GM21737 (cell line): ENCODE data around the gene ACRBP.
A peak's percentile ranks its signal among the peaks of the same experiment; 100 is the strongest.

Experiments
- ATAC-seq: cut with Tn5 transposase; IDR thresholded peaks from one replicate; pipeline ENCODE4 v1.9.1; 2021; ENCODE audit warnings: mild to moderate bottlenecking, moderate library complexity; ENCODE audit not compliant: unreplicated experiment

The ACRBP gene

DNA sequence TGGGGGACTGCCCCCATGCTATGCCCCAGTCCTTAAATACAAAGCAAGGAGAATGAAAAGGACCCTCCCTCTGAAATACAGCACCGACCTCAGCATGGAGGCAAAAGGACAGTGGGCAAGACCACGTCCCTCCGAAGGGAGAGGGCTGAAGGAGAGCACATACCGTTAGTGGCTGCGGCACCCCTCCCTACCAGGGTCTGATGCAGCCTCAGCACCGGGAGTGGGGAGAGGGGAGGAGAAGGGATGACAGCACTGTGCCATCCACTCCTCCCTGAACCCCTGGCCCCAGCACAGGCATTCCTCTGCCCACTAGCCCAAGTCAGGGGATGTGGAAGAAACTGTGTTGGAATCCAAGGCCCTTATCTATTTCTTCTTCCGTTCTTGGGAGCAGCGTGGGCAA is 3.6 kb upstream of the ACRBP start:
- no peak for ATAC-seq

GRCh38 chr12:6646276-6647082 is 753 bp downstream of the ACRBP start:
- no peak for ATAC-seq

GRCh38 chr12:6644903-6645302 is 2.3 kb downstream of the ACRBP start:
- no peak for ATAC-seq

DNA sequence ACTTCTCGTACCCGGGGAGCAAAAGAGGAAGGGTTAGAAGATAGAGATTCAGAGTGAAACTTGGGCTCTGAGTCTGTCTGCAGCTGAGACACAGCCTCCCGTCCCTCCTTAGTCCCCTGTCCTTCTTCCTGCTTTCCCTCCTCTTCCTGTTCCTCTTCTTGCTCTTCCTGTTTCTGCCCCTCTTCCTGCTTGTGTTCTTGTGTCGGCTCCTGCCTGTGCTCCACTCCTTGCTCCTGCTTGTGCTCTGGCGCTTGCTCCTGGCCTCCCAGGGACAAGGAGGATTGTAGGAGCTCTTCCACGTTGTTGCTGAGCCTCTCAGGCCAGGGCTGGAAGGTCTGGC is 3.0 kb downstream of the ACRBP start:
- no peak for ATAC-seq

GRCh38 chr12:6643569-6644256 is 3.5 kb downstream of the ACRBP start:
- no peak for ATAC-seq

DNA sequence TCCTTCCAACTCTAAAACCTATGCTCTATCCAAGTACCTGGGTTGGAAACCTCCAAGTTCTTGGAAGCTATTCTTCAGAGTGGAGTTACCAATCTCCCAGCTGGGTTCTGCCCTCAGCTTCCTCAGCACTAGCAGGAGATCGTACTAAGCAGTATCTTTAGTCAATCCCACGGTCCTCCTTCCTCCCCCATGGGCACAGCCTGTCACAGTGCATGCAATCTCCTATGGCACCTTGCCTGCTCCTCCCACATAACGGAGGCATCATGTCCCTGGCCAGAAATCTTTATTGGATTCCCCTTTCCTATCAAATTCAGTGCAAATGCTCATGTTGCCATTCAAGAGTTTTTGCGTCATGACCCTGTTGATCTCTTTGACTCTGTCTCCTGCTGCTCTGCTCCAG is 6.1 kb downstream of the ACRBP start:
- ATAC-seq = no peak

- ATAC-seq = no peak
Measured at GRCh38 chr12:6640497-6640896, 6.7 kb downstream of the ACRBP start.

GRCh38 chr12:6639151-6639801 is 8.0 kb downstream of the ACRBP start:
- no peak for ATAC-seq

- no peak for ATAC-seq
Measured at GRCh38 chr12:6638305-6638704, 8.9 kb downstream of the ACRBP start.

DNA sequence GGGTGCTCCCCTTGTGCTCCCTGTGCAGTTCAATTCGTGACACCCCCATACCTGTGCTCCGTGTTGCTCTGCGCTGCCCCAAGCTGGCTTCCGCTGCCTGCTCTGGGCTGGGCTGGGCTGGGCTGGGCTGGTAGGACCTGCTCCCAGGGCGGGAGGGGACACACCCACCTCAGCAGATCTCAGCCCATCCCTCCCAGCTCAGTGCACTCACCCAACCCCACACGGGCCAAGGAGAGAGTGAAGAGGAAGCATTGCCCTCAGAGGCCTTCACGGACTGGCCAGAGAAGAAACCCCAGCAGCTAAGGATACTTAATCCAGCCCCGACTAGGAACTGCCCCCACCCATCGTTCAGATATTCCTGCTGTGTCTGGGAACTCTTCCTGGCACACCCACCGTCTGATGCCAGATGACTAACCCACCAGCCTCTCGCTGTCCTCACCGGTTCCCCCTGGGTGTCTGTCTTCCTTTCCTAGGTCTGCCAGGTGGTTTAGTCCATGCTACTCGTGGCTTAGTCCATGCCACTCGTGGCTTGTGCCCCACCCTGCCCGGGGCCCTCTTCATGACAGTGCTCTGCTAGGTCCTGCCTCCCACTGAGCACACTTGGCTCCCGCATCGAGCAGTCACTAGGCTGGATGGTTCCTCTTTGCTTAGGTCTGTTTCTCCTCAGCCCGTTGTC is 11.2 kb downstream of the ACRBP start, which contains the start of gene LPAR5:
Gene LPAR5 (minus strand): TSS at position 104 of the 676 bp plus-strand sequence. CDS start 14,711 bp downstream, outside the sequence.
- ATAC-seq = peak; percentile 37

- ATAC-seq = no peak
Measured at GRCh38 chr12:6635375-6635855, 11.8 kb downstream of the ACRBP start.

DNA sequence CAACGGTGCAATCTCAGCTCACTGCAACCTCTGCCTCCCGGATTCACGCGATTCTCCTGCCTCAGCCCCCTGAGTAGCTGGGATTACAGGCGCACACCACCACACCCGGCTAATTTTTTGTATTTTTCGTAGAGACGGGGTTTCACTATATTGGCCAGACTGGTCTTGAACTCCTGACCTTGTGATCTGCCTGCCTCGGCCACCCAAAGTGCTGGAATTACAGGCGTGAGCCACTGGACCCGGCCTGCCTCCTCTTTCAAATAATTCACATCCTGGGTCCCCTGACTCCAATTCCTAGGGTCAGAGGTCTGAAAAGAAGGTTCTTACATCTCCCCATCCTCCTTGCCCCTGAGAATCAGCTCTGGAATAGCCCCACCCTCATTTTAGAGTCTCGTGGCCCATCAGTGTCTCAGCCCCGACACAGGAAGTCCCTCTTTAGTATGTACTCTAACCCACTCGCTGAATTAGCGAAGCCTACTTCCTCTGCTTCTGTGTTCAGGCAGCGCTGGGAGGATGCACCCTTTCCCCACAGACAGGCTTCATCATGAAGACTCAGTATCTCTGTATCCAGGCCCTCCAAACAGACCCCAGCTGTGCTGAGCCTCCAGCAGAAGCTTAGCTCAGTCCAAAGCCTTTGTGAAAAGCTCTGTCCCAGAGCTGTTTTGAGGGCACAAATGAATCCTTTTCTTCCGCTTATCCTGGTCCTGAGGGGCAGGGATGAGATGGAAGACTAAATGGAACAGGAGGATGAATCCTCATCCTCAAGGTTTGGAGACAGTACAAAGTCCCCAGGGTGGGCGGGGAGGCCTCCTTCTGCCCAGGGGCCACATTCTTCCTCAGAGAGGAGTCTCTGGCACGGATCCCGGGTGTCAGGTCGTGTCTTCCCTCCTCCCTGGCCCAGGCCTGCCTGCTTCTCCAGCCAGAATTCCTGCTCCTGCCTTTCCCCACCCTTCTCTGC is 14.9 kb downstream of the ACRBP start:
- peak; percentile 62 for ATAC-seq

DNA sequence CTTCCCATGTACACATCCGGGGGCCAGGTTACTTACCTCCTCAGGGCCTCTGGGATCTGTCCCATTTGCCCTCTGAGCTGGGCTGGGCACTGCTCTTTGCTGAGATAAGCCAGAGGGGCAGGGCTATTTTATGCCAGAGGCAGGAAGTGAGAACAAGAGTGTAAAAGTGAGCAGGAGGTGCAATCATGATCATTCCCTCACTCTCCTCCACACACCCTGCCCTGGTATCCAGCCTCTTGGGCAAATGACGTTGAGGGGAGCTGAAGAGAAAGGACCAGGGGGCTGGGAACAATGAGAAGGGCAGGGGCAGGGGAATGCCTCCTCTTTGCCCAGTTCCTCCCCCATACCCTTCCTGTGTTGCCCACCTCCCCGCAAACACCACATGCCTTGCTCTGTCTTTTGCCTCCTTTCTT is 15.7 kb downstream of the ACRBP start:
- ATAC-seq = no peak

DNA sequence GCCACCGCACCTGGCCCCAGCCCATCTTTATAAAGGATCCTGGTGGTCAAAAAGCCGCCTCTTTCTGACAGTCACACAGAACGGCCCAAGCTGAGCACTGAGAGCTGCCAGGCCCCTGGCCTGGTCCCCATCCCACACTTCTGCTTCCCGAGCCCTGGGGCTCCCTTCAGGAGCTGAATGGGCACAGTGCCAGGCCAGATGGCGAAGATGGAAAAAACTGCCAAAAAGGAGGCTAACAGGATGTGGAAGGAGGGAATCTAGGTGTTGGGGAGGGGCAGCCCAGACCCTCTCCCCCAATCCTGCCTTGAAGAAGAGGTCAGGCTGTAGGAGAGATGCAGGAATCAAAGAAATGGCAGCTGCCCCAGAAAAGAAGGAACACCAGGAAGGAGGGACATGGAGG is 16.5 kb downstream of the ACRBP start:
- no peak for ATAC-seq

- ATAC-seq = no peak
Measured at GRCh38 chr12:6627616-6628015, 19.6 kb downstream of the ACRBP start.

DNA sequence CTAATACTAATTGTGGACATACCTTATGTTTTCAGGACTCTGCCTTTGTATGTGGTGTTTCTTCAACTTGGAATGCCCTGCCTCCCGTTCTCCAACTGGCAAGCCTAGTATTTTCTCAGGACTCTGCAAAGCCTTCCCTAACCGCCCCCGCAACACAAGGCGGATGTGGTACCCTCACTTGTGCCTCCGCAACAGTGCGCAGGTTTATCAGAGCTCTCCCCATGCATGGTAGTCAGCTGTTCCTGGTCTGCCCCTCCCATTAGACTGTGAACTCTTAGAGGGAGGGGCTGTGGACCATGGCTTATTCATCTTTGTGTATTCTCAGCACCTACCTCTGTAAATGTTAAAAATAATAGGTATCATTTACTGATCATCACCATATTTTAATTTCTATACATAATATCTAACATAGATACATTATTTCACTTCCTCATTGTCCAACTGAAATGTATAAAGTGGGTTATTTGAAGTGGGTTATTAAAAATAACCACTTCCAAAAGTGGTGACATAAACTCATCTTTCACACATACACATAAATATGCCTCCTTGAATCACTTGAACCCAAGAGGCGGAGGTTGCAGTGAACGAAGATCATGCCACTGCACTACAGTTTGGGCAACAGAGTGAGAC is 20.5 kb downstream of the ACRBP start:
- no peak for ATAC-seq

DNA sequence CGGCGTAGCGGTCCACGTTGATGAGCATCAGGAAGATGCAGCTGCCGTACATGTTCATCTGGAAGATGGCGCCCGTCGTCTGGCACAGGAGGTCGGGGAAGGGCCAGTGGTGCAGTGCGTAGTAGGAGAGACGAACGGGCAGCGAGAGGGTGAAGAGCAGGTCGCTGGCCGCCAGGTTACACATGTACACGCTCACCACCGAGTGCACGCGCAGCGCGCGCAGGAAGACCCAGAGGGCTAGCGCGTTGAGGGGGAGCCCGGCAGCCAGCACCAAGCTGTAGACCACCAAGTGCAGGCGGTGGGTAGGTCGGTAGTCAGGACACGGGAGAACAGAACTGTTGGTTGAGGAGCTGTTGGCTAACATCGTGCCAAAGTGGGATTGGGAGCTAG is 26.4 kb downstream of the ACRBP start:
- no peak for ATAC-seq

DNA sequence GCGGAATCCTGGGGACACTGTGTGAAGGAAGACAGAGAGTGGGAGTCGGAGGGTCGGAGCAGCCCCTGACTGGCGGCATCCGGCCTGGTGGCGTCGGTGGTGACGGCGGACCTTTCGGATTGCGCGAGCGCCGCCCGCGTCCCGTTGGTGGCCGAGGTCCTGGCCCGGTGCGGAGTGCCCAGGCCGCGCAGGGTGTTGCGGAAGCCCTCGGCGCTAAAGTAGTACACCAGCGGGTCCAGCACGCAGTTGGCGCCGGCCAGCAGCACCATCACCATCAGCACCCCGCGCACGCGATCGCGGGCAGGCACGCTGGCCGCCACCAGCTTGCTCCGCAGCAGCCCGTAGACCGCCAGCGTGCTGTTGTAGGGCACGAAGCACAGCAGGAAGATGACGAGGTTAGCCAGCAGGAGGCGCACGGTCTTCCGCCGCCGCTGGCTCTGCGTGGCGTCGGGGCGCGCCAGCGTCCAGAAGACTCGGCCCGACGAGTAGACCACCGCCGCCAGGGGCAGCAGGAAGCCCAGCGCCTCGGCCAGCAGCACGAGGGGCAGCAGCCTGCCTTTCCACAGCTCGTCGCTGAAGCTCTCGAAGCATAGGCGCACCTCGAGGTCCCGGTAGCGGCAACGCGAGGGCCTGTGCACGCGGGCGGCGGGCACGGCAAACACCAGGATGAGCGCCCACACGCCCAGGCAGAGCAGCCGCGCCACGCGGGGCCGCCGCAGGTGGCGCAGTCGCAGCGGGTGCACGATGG is 26.9 kb downstream of the ACRBP start:
- no peak for ATAC-seq
